DMS53 treated with DMSO at 0.1 percent for 48 hours (cell line): ENCODE data around the gene SLC33A1.

ENCODE experiments used
- DNase-seq: peaks from one replicate; lab custom pipeline; 2025; ENCODE audit not compliant: unreplicated experiment; lab: John Stamatoyannopoulos, UW

Gene SLC33A1

DNA sequence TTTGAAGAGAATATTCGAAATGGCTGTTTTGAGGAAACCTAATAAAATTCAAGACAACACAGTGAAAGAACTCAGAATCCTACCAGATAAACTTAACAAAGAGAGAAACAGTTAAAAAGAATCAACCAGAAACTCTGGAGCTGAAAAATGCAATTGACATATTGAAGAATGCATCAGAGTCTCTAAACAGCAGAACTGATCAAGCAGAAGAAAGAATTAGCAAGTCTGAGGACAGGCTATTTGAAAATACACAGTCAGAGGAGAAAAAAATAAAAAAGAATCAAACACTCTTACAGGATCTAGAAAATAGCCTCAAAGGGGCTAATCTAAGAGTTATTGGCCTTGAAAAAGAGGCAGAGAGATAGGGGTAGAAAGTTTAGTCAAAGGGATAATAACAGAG is 61.7 kb downstream of the SLC33A1 start:
- DNase-seq, result no peak

DNA sequence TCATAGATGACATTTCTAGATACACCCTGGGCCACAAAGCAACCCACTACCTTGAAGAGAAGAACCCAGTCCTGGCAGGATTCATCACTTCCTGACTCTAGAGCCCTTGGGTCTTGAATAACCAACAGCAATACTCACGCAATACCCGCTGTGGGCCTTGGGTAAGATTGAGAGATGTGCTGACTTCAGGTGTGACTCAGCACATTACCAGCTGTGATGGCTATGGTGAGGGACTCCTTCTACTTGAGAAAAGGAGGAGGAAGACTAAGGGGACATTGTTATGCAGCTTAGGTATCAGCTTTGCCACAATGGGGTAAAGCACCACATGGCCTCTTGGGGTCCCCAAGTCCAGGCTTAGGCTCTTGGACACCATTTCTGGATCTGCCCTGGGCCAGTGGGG is 63.0 kb downstream of the SLC33A1 start:
- DNase-seq, result no peak

DNA sequence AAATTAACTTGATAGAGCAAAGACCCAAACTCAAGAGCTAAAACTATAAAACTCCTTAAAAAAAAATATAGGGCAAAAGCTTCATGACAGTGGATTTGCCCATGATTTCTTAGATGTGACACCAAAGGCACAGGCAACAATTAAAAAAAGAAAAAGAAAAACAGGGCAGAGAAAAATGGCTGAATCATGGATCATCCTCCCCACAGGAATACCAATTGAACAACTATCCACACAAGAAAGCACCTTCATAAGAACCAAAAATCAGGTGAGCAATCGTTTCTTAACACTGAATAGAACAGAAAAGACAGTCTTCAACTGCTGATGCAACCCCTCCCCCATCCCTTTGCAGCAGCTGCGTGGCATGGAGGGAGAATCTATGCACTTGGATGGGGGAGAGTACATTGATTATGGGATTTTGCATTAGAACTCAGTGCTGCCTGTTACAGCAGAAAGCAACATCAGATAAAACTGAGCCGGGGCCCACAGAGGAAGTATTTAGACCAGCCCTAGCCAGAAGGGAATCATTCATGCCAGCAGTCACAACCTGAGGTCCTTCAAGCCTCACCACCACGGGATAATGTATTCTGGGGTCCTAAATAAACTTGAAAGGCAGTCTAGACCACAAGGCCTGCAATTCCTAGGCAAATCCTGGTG is 63.8 kb downstream of the SLC33A1 start:
- no peak for DNase-seq

DNA sequence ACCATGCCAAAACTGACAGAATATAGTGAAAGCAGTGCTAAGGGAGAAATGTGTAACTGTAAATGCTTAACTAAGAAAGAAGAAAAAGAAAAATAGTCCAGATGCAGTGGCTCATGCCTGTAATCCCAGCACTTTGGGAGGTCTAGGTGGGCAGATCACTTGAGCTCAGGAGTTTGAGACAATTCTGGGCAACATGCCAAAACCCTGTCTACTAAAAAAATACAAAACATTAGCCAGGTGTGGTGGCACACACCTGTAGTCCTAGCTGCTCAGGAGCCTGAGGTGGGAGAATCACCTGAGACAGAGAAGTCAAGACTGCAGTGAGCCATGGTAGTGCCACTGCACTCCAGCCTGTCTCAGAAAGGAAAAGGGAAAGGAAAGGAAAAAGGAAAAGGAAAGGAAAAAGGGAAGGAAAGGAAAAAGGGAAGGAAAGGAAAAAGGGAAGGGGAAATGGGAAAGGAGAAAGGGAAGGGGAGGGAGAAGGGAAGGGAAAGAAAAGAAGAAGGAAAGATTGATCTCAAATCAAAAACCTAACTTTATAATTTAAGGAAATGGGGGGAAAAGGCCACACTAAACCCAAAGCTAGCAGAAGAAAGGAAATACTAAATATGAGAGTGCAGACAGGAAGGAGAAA is 68.4 kb downstream of the SLC33A1 start:
- DNase-seq, result no peak

DNA sequence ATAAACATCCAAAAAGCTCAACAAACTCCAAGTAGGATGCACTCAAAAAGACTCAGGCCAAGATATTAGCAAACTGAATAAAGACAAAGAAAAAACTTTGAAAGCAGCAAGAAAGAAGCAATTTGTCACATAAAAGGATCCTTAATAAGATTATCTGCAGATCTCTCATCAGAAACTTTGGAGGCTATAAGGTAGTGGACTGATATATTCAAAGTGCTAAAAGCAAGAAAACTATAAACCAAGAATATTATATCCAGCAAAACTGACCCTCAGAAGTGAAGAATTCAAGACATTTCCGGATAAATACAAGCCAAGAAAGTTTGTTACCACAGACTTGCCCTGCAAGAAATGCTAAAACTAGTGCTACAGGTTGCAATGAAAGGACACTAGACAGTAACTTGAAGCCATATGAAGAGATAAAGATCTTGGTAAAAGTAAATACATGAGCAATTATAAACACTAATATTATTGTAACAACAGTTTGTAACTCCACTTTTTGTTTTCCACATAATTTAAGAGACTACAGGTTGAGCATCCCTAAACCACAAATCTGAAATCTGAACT is 71.8 kb downstream of the SLC33A1 start:
- DNase-seq, result no peak

DNA sequence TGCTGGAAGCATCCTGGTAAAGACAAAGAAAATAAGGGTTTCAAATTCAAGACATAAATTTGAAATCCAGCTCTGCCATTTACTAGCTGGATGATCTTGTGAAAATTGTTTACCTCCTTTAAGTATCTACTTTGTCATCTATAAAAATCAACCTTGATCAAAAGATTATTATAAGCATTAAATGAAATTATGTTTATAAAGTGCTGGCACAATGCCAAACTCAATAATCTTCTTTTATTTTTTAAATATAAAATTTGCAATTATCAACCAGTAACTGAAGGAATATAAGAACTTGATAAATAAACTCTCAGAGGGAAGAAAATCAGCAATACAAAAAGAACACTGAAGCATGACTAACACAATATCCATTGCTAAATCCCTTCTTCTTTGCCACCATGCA is 73.9 kb downstream of the SLC33A1 start:
- DNase-seq, result no peak

DNA sequence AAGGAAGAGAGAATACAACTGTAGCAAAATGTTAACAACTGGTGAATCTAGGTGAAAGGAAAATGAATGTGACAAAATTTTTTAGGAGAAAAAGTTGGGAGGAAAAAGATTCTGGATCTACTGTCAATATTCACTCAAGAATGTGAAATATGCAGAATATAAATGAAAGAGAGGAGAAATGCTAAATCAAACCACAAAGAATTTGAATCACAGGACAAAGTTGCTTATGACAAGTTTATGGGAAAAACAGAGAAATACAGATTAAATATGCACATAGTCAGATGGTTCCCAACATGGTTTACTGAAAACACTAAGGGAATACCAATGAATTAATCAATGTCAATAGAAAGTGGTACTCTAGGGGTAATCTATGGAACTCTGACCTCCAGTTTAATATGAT is 75.8 kb downstream of the SLC33A1 start:
- DNase-seq, result no peak

DNA sequence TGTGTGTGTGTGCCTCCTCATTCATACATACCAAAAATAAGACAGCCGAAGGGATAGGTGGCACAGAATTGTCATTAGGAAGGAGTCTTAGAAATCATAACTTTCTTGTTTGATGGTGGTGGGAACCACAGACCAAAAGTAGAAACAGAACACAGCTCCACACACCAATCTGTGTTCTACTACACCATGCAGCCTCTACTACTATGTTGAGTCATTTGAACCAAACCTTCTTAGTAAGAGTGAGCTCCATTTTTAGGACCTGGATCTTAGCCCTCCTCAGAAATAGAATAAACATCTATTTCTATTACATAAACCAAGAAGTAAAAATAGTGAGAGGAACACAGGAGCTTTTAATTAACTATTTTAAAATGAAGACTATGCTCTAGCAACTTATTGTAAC is 81.4 kb downstream of the SLC33A1 start:
- DNase-seq, result no peak

DNA sequence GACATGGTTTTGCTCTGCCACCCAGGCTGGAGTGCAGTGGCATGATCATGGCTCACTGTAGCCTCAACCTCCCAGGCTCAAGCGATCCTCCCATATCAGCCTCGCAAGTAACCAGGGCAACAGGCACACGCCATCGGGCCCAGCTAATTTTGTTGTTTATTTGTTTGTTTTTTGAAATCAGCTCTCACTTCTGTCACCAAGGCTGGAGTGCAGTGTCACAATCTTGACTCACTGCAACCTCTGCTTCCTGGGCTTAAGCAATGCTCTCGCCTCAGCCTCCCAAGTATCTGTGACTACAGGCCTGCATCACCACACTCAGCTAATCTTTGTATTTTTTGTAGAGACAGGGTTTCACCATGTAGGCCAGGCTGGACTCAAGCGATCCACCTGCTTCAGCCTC is 83.1 kb downstream of the SLC33A1 start:
- no peak for DNase-seq
